ENCODE results near the gene AAGAB.

The AAGAB gene

GRCh38 chr15:67186226-67186649 is 68.2 kb downstream of the AAGAB start:
- DNase-seq, result no peak

GRCh38 chr15:67185621-67186225 is 68.7 kb downstream of the AAGAB start:
- no peak for DNase-seq

GRCh38 chr15:67185051-67185450 is 69.4 kb downstream of the AAGAB start:
- no peak for DNase-seq

GRCh38 chr15:67184208-67184925 is 70.1 kb downstream of the AAGAB start:
- no peak for DNase-seq

- no peak for DNase-seq
Observed at GRCh38 chr15:67183443-67184169, 70.9 kb downstream of the AAGAB start.

GRCh38 chr15:67181221-67181639 is 73.2 kb downstream of the AAGAB start:
- DNase-seq, result no peak

GRCh38 chr15:67180514-67181191 is 73.8 kb downstream of the AAGAB start:
- no peak for DNase-seq

GRCh38 chr15:67180035-67180434 is 74.4 kb downstream of the AAGAB start:
- DNase-seq, result no peak

GRCh38 chr15:67179411-67179995 is 75.0 kb downstream of the AAGAB start:
- DNase-seq, result no peak

GRCh38 chr15:67178569-67179210 is 75.8 kb downstream of the AAGAB start:
- DNase-seq, result no peak

GRCh38 chr15:67177752-67178151 is 76.7 kb downstream of the AAGAB start:
- no peak for DNase-seq

- no peak for DNase-seq
Observed at GRCh38 chr15:67176195-67176971, 78.1 kb downstream of the AAGAB start.

GRCh38 chr15:67175643-67176071 is 78.8 kb downstream of the AAGAB start:
- DNase-seq, result peak; percentile 47

- DNase-seq, result peak; percentile 35
Observed at GRCh38 chr15:67174864-67175573, 79.4 kb downstream of the AAGAB start.

GRCh38 chr15:67174446-67174845 is 80.0 kb downstream of the AAGAB start:
- DNase-seq, result no peak

GRCh38 chr15:67173786-67174185 is 80.7 kb downstream of the AAGAB start:
- DNase-seq, result no peak

GRCh38 chr15:67173005-67173404 is 81.5 kb downstream of the AAGAB start:
- DNase-seq, result no peak

- DNase-seq, result peak; percentile 72
Observed at GRCh38 chr15:67172172-67172571, 82.3 kb downstream of the AAGAB start.

GRCh38 chr15:67171471-67171870 is 83.0 kb downstream of the AAGAB start:
- no peak for DNase-seq

- DNase-seq, result no peak
Observed at GRCh38 chr15:67170143-67170925, 84.1 kb downstream of the AAGAB start.
